Retinal pigment epithelial cell (primary cell): ENCODE measurements around the gene MDH1.
"Not testable (repeated sequence)": the region's sequence is repeated elsewhere in the genome, so short reads cannot be mapped to it uniquely, and the experiment has no call there.

Experiments
- DNase-seq: peaks from one replicate; pipeline ENCODE4 v3.0.0-alpha.2; 2010; ENCODE audit warnings: low read depth
- H3K4me3 ChIP-seq: 2 replicates; pipeline ENCODE4 v1.5.1; 2011; ENCODE audit warnings: mild to moderate bottlenecking, low read length, control low read depth, moderate library complexity
- CTCF ChIP-seq: conservative IDR thresholded peaks from 2 replicates; pipeline ENCODE4 v1.5.1; 2011; ENCODE audit warnings: low read depth, low read length, control low read depth, inconsistent platforms

MDH1 gene

GRCh38 chr2:63617366-63617765, 28.6 kb downstream of the MDH1 start:
- no peak for TF ChIP-seq CTCF
- no peak overlapping the region for H3K4me3 ChIP-seq
- no peak for DNase-seq

GRCh38 chr2:63619328-63619727, 30.6 kb downstream of the MDH1 start:
- TF ChIP-seq CTCF, result no peak
- no peak overlapping the region for H3K4me3 ChIP-seq
- no peak for DNase-seq

GRCh38 chr2:63622751-63623150, 34.0 kb downstream of the MDH1 start:
- H3K4me3 ChIP-seq, result no peak overlapping the region
- TF ChIP-seq CTCF, result no peak
- DNase-seq, result no peak

GRCh38 chr2:63623763-63624162, 35.0 kb downstream of the MDH1 start:
- DNase-seq, result not testable (repeated sequence)

GRCh38 chr2:63627866-63628265, 39.1 kb downstream of the MDH1 start:
- DNase-seq, result no peak
- no peak for TF ChIP-seq CTCF
- no peak overlapping the region for H3K4me3 ChIP-seq

More at GRCh38 chr2:63623763-63624162, 35.0 kb downstream of the MDH1 start:
- not testable (repeated sequence) for H3K4me3 ChIP-seq

GRCh38 chr2:63628403-63628942, 39.7 kb downstream of the MDH1 start:
- TF ChIP-seq CTCF, result no peak
- H3K4me3 ChIP-seq, result no peak overlapping the region
- DNase-seq, result no peak

- H3K4me3 ChIP-seq, result no peak overlapping the region
- no peak for TF ChIP-seq CTCF
- DNase-seq, result no peak
These were observed 42.7 kb downstream of the MDH1 start for GRCh38 chr2:63631501-63631900.

GRCh38 chr2:63632382-63632781, 43.6 kb downstream of the MDH1 start:
- no peak overlapping the region for H3K4me3 ChIP-seq
- TF ChIP-seq CTCF, result no peak
- DNase-seq, result no peak
